Loucy (cell line): ENCODE data around the gene SRA1.
A peak's percentile ranks its signal among the peaks of the same experiment; 100 is the strongest.

ENCODE experiments used
- H2AFZ ChIP-seq: fragments of 200-600 bp; sonication (generic); 2 replicates; pipeline ENCODE4 v1.6.0; 2016; ENCODE audit warnings: antibody characterized with exemption, mild to moderate bottlenecking, low read length, moderate library complexity
- H3F3A ChIP-seq: fragments of 200-600 bp; 2 replicates; pipeline ENCODE4 v1.6.0; 2016; ENCODE audit warnings: antibody characterized with exemption, low read depth, mild to moderate bottlenecking
- H3K27me3 ChIP-seq: fragments of 200-600 bp; sonication (generic); 2 replicates; pipeline ENCODE4 v1.6.1; 2014; ENCODE audit warnings: low read length, mild to moderate bottlenecking; ENCODE audit not compliant: insufficient read depth, poor library complexity, severe bottlenecking
- H3K36me3 ChIP-seq: fragments of 200-600 bp; sonication (generic); 2 replicates; pipeline ENCODE4 v1.6.1; 2016; ENCODE audit warnings: low read length; ENCODE audit not compliant: insufficient read depth
- H3K4me1 ChIP-seq: fragments of 200-600 bp; sonication (generic); 2 replicates; pipeline ENCODE4 v1.5.1; 2014; ENCODE audit warnings: low read length, mild to moderate bottlenecking; ENCODE audit not compliant: insufficient read depth, poor library complexity, severe bottlenecking
- H3K4me2 ChIP-seq: fragments of 200-600 bp; sonication (generic); 2 replicates; pipeline ENCODE4 v1.6.0; 2014; ENCODE audit warnings: antibody characterized with exemption, low read length, low read depth, mild to moderate bottlenecking; ENCODE audit not compliant: poor library complexity, severe bottlenecking
- H3K4me3 ChIP-seq: fragments of 200-600 bp; sonication (generic); 2 replicates; pipeline ENCODE4 v1.5.1; 2014; ENCODE audit warnings: low read length, mild to moderate bottlenecking, mixed read lengths; ENCODE audit not compliant: poor library complexity, severe bottlenecking
- H3K79me2 ChIP-seq: fragments of 200-600 bp; sonication (generic); 2 replicates; pipeline ENCODE4 v1.6.1; 2014; ENCODE audit warnings: low read length; ENCODE audit not compliant: insufficient read depth
- H3K9ac ChIP-seq: fragments of 200-600 bp; sonication (generic); 2 replicates; pipeline ENCODE4 v1.6.0; 2014; ENCODE audit warnings: mild to moderate bottlenecking, low read depth, low read length, moderate library complexity; ENCODE audit not compliant: poor library complexity, severe bottlenecking
- H3K9me2 ChIP-seq: fragments of 200-600 bp; sonication (generic); replicated peaks from 2 replicates; pipeline ENCODE4 v1.6.1; 2016; ENCODE audit warnings: low read depth, low read length, mixed read lengths
- H3K9me3 ChIP-seq: fragments of 200-600 bp; sonication (generic); 2 replicates; pipeline ENCODE4 v1.6.1; 2014; ENCODE audit warnings: mild to moderate bottlenecking, antibody characterized with exemption, low read length, low read depth; ENCODE audit not compliant: insufficient read depth
- H4K20me1 ChIP-seq: fragments of 200-600 bp; sonication (generic); 2 replicates; pipeline ENCODE4 v1.6.0; 2014; ENCODE audit warnings: antibody characterized with exemption, low read length, mild to moderate bottlenecking; ENCODE audit not compliant: insufficient read depth, poor library complexity, severe bottlenecking
- CTCF ChIP-seq: fragments of 200-600 bp; sonication (generic); conservative IDR thresholded peaks from 2 replicates; pipeline ENCODE4 v1.5.1; 2014; ENCODE audit warnings: mild to moderate bottlenecking, antibody characterized with exemption, low read length
- EZH2phosphoT487 ChIP-seq: fragments of 200-600 bp; IDR thresholded peaks from 2 replicates; pipeline ENCODE4 v1.6.1; 2018; ENCODE audit warnings: antibody characterized with exemption, mild to moderate bottlenecking, moderate library complexity, borderline replicate concordance

SRA1 gene

GRCh38 chr5:140548300-140548688 is 9.0 kb downstream of the SRA1 start:
- TF ChIP-seq EZH2phosphoT487 (no peak), CTCF (no peak)
- no peaks in the 10 kb centered on the region for H3K9me3 ChIP-seq
- H3F3A ChIP-seq, result no peaks in the 10 kb centered on the region
- peaks cover 44% of the 10 kb centered on the region; the same call in 1 of the 2 replicates for H3K36me3 ChIP-seq
- H3K4me2 ChIP-seq, result peak overlapping the region; percentile 75
- no peak overlapping the region for H2AFZ ChIP-seq
- no peaks in the 10 kb centered on the region for H3K9me2 ChIP-seq
- H3K27me3 ChIP-seq, result no peaks in the 10 kb centered on the region
- H4K20me1 ChIP-seq, result no peaks in the 10 kb centered on the region
- peak overlapping the region; percentile 74 for H3K4me3 ChIP-seq
- H3K9ac ChIP-seq, result peak overlapping the region; percentile 75
- peaks cover 8% of the 10 kb centered on the region for H3K79me2 ChIP-seq
- peaks cover 5% of the 10 kb centered on the region for H3K4me1 ChIP-seq

GRCh38 chr5:140547508-140548299 is 9.6 kb downstream of the SRA1 start, which contains the start of gene EIF4EBP3:
TSS of gene EIF4EBP3 (plus strand) at chr5:140547662. CDS start at chr5:140547738, 76 bp downstream.
- no peaks in the 10 kb centered on the region for H4K20me1 ChIP-seq
- peaks cover 48% of the 10 kb centered on the region; the same call in 1 of the 2 replicates for H3K36me3 ChIP-seq
- H3K4me1 ChIP-seq, result peaks cover under 1% of the 10 kb centered on the region
- H3K27me3 ChIP-seq, result no peaks in the 10 kb centered on the region
- no peaks in the 10 kb centered on the region for H3F3A ChIP-seq
- H3K4me3 ChIP-seq, result peak within 1 kb of the TSS; percentile 74
- H3K9ac ChIP-seq, result peak within 1 kb of the TSS; percentile 75
- no peaks in the 10 kb centered on the region for H3K9me2 ChIP-seq
- peaks cover 2% of the 10 kb centered on the region; the same call in 1 of the 2 replicates for H3K79me2 ChIP-seq
- 0 out of 2 replicates have a peak within 1 kb of the TSS, but pooled peaks have one; percentile 65 for H2AFZ ChIP-seq
- TF ChIP-seq CTCF (no peak), EZH2phosphoT487 (no peak)
- peak within 1 kb of the TSS; percentile 75 for H3K4me2 ChIP-seq
- H3K9me3 ChIP-seq, result no peaks in the 10 kb centered on the region

GRCh38 chr5:140546851-140547507 is 10.3 kb downstream of the SRA1 start:
- no peak for TF ChIP-seq EZH2phosphoT487
- no peak for TF ChIP-seq CTCF
- no peak overlapping the region for H2AFZ ChIP-seq
- no peak overlapping the region for H3K9ac ChIP-seq
- peak overlapping the region; percentile 75 for H3K4me2 ChIP-seq
- H3F3A ChIP-seq, result no peaks in the 10 kb centered on the region
- peak overlapping the region; percentile 74 for H3K4me3 ChIP-seq
- no peaks in the 10 kb centered on the region for H3K9me2 ChIP-seq
- H3K36me3 ChIP-seq, result peaks cover 51% of the 10 kb centered on the region; the same call in 1 of the 2 replicates
- H3K27me3 ChIP-seq, result no peaks in the 10 kb centered on the region
- no peaks in the 10 kb centered on the region; the same call in 1 of the 2 replicates for H3K79me2 ChIP-seq
- no peaks in the 10 kb centered on the region for H4K20me1 ChIP-seq
- H3K9me3 ChIP-seq, result no peaks in the 10 kb centered on the region
- no peaks in the 10 kb centered on the region for H3K4me1 ChIP-seq
